Measurements from ENCODE around the gene CCDC90B. TPM values are rescaled to one million over a fixed set of nuclear protein-coding genes. Genes with fewer than 3 reads are reported as not detected.

Gene CCDC90B
- total RNA-seq, 4 donors from 2014 or later, result 22.7 to 56.9 (median 31.7) TPM

DNA sequence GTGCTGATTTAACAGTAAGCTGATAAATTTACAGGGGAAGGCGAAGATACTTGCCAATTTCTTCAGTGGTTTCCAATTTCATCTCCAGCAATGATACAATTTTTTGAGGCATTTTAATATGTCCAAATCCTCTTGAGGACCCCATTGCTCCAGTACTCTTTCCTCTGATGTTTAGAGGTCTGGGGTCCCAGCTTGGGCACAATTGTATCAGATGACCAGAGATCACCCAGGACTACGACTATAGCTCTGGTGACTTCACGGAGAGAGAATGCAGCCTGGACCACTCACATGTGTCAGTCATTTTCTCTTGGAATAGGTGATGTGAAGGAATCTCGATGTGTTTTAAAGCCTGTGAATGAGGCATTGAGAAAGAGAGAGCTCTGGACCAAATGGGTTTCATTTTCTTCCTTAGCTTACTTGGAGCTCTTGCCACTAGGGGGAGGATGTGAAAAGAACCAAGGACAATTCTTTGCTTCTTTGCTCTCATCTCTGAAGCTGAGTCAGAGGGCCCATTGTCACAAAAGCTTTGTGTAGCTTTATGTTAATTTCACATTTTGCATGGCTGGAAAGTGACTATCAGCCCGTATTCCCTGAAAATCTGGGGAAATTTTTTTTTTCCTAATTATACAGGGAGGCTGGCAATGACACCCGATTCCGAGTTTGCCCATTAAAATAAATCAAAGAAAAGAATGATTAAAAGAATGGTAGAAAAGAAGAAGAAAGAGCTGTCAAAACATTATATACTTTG lies 6.7 kb upstream of the CCDC90B start:
- no peaks in the 10 kb centered on the region for H3K27me3 ChIP-seq
- intact Hi-C loops (cut with DNase I), result loop anchor here (5.0 kb wide), 2 partner anchors 429 to 529 kb away; no protein-coding TSS in a partner anchor
- H3K36me3 ChIP-seq, result no peaks in the 10 kb centered on the region
- 50% methylated on average over 7 of the region's 7 CpGs for WGBS
- peaks cover 0 to 3% (median 0%) of the 10 kb centered on the region in 4 donors for H3K4me1 ChIP-seq
- H3K9me3 ChIP-seq, result no peaks in the 10 kb centered on the region
- TF ChIP-seq, protein P1, sequence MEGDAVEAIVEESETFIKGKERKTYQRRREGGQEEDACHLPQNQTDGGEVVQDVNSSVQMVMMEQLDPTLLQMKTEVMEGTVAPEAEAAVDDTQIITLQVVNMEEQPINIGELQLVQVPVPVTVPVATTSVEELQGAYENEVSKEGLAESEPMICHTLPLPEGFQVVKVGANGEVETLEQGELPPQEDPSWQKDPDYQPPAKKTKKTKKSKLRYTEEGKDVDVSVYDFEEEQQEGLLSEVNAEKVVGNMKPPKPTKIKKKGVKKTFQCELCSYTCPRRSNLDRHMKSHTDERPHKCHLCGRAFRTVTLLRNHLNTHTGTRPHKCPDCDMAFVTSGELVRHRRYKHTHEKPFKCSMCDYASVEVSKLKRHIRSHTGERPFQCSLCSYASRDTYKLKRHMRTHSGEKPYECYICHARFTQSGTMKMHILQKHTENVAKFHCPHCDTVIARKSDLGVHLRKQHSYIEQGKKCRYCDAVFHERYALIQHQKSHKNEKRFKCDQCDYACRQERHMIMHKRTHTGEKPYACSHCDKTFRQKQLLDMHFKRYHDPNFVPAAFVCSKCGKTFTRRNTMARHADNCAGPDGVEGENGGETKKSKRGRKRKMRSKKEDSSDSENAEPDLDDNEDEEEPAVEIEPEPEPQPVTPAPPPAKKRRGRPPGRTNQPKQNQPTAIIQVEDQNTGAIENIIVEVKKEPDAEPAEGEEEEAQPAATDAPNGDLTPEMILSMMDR (IDR thresholded peaks at IDR 0.05), result peak; percentile 53 to 70 (median 56)
- no peak for TF ChIP-seq EP300 (IDR thresholded peaks at IDR 0.05)
- peak overlapping the region in 1 of 4 donors; percentile 6 for H3K4me3 ChIP-seq
- no peak overlapping the region for H3K27ac ChIP-seq (replicated peaks in 1 of 4)
- no peak for DNase-seq (ENCODE audit: extremely low spot score)

DNA sequence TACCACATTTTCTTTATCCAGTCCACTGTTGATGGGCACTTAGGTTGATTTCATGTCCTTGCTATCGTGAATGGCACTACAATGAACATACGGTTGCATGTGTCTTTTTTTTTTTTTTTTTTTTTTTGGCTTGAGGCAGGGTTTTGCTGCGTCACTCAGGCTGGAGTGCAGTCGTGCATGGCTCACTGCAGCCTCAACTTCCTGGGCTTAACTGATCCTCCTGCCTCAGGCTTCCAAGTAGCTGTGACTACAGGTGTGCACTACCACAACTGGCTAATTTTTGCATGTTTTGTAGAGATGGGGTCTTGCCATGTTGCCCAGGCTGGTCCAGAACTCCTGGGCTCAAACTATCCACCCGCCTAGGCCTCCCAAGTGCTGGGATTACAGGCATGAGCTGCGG lies 1.5 kb upstream of the CCDC90B start:
- Histone ChIP-seq H3K4me3 (no peak overlapping the region), H3K27ac (replicated peaks in 1 of 4) (no peak overlapping the region), H3K36me3 (no peaks in the 10 kb centered on the region), H3K4me1 (peaks cover 15 to 33% (median 27%) of the 10 kb centered on the region in 4 donors), H3K9me3 (no peaks in the 10 kb centered on the region), H3K27me3 (no peaks in the 10 kb centered on the region)
- no peak for DNase-seq (ENCODE audit: extremely low spot score)
- intact Hi-C loops (cut with DNase I), result loop anchor here (5.0 kb wide), 1 partner anchor 385 kb away; the partner anchor contains the start of genes DDIAS and PRCP
- TF ChIP-seq, protein P1 (IDR thresholded peaks at IDR 0.05), result no peak
- TF ChIP-seq EP300 (IDR thresholded peaks at IDR 0.05) (no peak), POLR2A (IDR thresholded peaks at IDR 0.05; ENCODE audit: low read depth) (no peak), POLR2AphosphoS5 (IDR thresholded peaks at IDR 0.05) (no peak)
- WGBS, result 98% methylated on average over 6 of the region's 6 CpGs

- TF ChIP-seq EP300 (IDR thresholded peaks at IDR 0.05) (no peak), POLR2A (IDR thresholded peaks at IDR 0.05; ENCODE audit: low read depth) (no peak), POLR2AphosphoS5 (IDR thresholded peaks at IDR 0.05) (no peak)
- TF ChIP-seq, protein P1 (IDR thresholded peaks at IDR 0.05), result no peak
- Histone ChIP-seq H3K4me3 (peak overlapping the region; percentile 62 to 92 (median 82)), H3K36me3 (no peaks in the 10 kb centered on the region), H3K4me1 (peaks cover 15 to 42% (median 38%) of the 10 kb centered on the region in 4 donors), H3K9me3 (no peaks in the 10 kb centered on the region), H3K27me3 (no peaks in the 10 kb centered on the region), H3K27ac (replicated peaks in 1 of 4) (peak overlapping the region; percentile 89 to 96 (median 94))
- 4% methylated on average over 16 of the region's 22 CpGs for WGBS
- DNase-seq (ENCODE audit: extremely low spot score), result no peak
- intact Hi-C loops (cut with DNase I), result loop anchor here (5.0 kb wide), 1 partner anchor 383 kb away; the partner anchor contains the start of genes DDIAS and PRCP
Observed at GRCh38 chr11:83285151-83285770, 906 bp downstream of the CCDC90B start.

DNA sequence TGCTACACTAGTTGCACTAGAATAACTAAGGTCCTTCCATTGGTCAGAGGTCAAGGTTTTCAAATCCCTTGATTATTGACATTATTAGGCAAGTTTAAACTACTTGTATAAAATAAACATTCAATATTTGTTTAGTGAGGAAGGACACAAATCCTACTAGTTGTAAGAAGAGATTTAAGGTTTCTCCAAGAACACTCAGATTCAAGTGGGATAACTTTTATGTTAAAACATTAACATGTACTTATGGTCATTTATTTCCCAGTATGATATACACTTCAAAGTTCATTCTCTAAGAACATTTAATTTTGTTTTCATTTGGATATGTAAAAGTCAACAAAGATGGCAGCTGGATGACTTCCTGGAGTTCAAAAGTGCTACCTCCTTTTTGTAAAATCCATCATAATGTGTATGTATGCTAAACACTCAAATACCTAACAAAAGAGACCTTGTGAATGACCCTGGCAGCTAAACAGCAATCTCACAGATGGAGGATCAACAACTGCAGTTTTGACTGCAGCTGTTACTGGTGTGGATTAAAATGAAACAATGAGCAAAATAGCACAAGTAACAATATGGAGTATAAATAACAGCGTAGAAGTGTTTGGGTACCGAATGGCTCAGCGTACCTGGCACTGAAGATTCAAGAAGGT lies 1.5 kb downstream of the CCDC90B start:
- Histone ChIP-seq H3K9me3 (no peaks in the 10 kb centered on the region), H3K27ac (replicated peaks in 1 of 4) (peak overlapping the region in 3 of 4 donors; percentile 93 to 96 (median 96)), H3K4me3 (peak overlapping the region; percentile 62 to 92 (median 82)), H3K36me3 (no peaks in the 10 kb centered on the region), H3K4me1 (peaks cover 15 to 42% (median 38%) of the 10 kb centered on the region in 4 donors), H3K27me3 (no peaks in the 10 kb centered on the region)
- no peak for TF ChIP-seq EP300 (IDR thresholded peaks at IDR 0.05)
- DNase-seq (ENCODE audit: extremely low spot score), result no peak
- WGBS, result 18% methylated on average over 3 of the region's 3 CpGs
- intact Hi-C loops (cut with DNase I), result loop anchor here (5.0 kb wide), 1 partner anchor 382 kb away; the partner anchor contains the start of genes DDIAS and PRCP
